Hepatocyte (in vitro differentiated cells): ENCODE measurements around the gene SLC66A2. TPM values are rescaled to one million over a fixed set of nuclear protein-coding genes. Genes with fewer than 3 reads are reported as not detected.

ENCODE experiments used
- DNase-seq: peaks from one replicate; pipeline ENCODE4 v3.0.0-alpha.2; 2016; ENCODE audit warnings: low spot score
- H2AFZ ChIP-seq: fragments of 200-600 bp; sonication (generic); 2 replicates; pipeline ENCODE4 v1.6.0; 2016; ENCODE audit warnings: antibody characterized with exemption, mild to moderate bottlenecking
- H3K27ac ChIP-seq: fragments of 200-600 bp; sonication (generic); 2 replicates; pipeline ENCODE4 v1.5.1; 2016; ENCODE audit warnings: mild to moderate bottlenecking
- H3K27me3 ChIP-seq: fragments of 200-600 bp; sonication (generic); 2 replicates; pipeline ENCODE4 v1.6.1; 2016
- H3K36me3 ChIP-seq: fragments of 200-600 bp; sonication (generic); replicated peaks from 2 replicates; pipeline ENCODE4 v1.5.1; 2016; ENCODE audit warnings: low read depth; ENCODE audit not compliant: insufficient read depth
- H3K4me1 ChIP-seq: fragments of 200-600 bp; sonication (generic); 2 replicates; pipeline ENCODE4 v1.5.1; 2016; ENCODE audit warnings: mild to moderate bottlenecking, moderate library complexity; ENCODE audit not compliant: insufficient read depth
- H3K4me2 ChIP-seq: fragments of 200-600 bp; sonication (generic); 2 replicates; pipeline ENCODE4 v1.6.0; 2016
- H3K4me3 ChIP-seq: fragments of 200-600 bp; sonication (generic); 2 replicates; pipeline ENCODE4 v1.5.1; 2016; ENCODE audit warnings: mild to moderate bottlenecking
- H3K79me2 ChIP-seq: fragments of 200-600 bp; sonication (generic); 2 replicates; pipeline ENCODE4 v1.6.0; 2017; ENCODE audit warnings: mild to moderate bottlenecking
- H3K9me2 ChIP-seq: fragments of 200-600 bp; sonication (generic); replicated peaks from 2 replicates; pipeline ENCODE4 v1.6.0; 2017; ENCODE audit warnings: mild to moderate bottlenecking; ENCODE audit not compliant: insufficient read depth
- H3K9me3 ChIP-seq: fragments of 200-600 bp; sonication (generic); 2 replicates; pipeline ENCODE4 v1.5.1; 2016; ENCODE audit warnings: low read depth, mild to moderate bottlenecking
- H4K20me1 ChIP-seq: fragments of 200-600 bp; sonication (generic); 2 replicates; pipeline ENCODE4 v1.6.0; 2016; ENCODE audit warnings: mild to moderate bottlenecking; ENCODE audit not compliant: insufficient read depth, poor library complexity, severe bottlenecking
- CTCF ChIP-seq: fragments of 200-600 bp; sonication (generic); IDR thresholded peaks from 2 replicates; pipeline ENCODE4 v1.5.1; 2016; ENCODE audit warnings: antibody characterized with exemption, mild to moderate bottlenecking; ENCODE audit not compliant: poor library complexity
- EZH2 ChIP-seq: fragments of 200-600 bp; sonication (generic); IDR thresholded peaks from 2 replicates; pipeline ENCODE4 v1.6.1; 2016; ENCODE audit warnings: antibody characterized with exemption, mild to moderate bottlenecking, borderline replicate concordance
- EZH2phosphoT487 ChIP-seq: fragments of 200-600 bp; sonication (generic); IDR thresholded peaks from one replicate; pipeline ENCODE4 v1.6.1; 2018; ENCODE audit warnings: antibody characterized with exemption, mild to moderate bottlenecking, low read depth, moderate library complexity; ENCODE audit not compliant: unreplicated experiment, severe bottlenecking
- WGBS: methylation state at CpG from one replicate; pipeline ENCODE4 v1.1.6; 2016; ENCODE audit warnings: low lambda C conversion rate; ENCODE audit errors: missing lambda C conversion rate; 5-methylcytosine and 5-hydroxymethylcytosine counted together
- polyA plus RNA-seq: library from polyadenylated mRNA; unstranded; fragments of >200 nt; fragmentation: Nextera tagmentation; extraction: Ambion mirVana; gene quantifications from 2 replicates; pipeline ENCODE4 v1.2.1, GENCODE V29; 2016
- total RNA-seq: library from RNA; depleted of rRNA; stranded (reverse); fragments of >200 nt; gene quantifications from 2 replicates; pipeline ENCODE4 v1.2.3, GENCODE V29; 2014

SLC66A2 gene
- total and polyA plus RNA-seq, 2 experiments from 2014 or later: 31.1 to 36.5 TPM

GRCh38 chr18:79875931-79876461, 75.5 kb downstream of the SLC66A2 start:
- DNase-seq: no peak
- Histone ChIP-seq H3K27ac (no peak overlapping the region), H3K4me1 (no peaks in the 10 kb centered on the region), H3K36me3 (no peaks in the 10 kb centered on the region), H3K9me2 (no peaks in the 10 kb centered on the region), H4K20me1 (no peaks in the 10 kb centered on the region), H2AFZ (no peak overlapping the region), H3K4me3 (no peak overlapping the region), H3K79me2 (no peaks in the 10 kb centered on the region), H3K9me3 (no peaks in the 10 kb centered on the region), H3K4me2 (no peak overlapping the region), H3K27me3 (no peaks in the 10 kb centered on the region)
- TF ChIP-seq EZH2 (no peak), EZH2phosphoT487 (no peak), CTCF (no peak)
- 96% methylated on average over 23 of the region's 23 CpGs for WGBS

GRCh38 chr18:79875531-79875919, 75.9 kb downstream of the SLC66A2 start:
- Histone ChIP-seq H3K9me2 (no peaks in the 10 kb centered on the region), H3K27ac (no peak overlapping the region), H3K9me3 (no peaks in the 10 kb centered on the region), H3K79me2 (no peaks in the 10 kb centered on the region), H3K4me1 (no peaks in the 10 kb centered on the region), H3K4me2 (no peak overlapping the region), H3K27me3 (no peaks in the 10 kb centered on the region), H2AFZ (no peak overlapping the region), H3K36me3 (no peaks in the 10 kb centered on the region), H3K4me3 (no peak overlapping the region), H4K20me1 (no peaks in the 10 kb centered on the region)
- TF ChIP-seq EZH2phosphoT487 (no peak), EZH2 (no peak), CTCF (no peak)
- 90% methylated on average over 15 of the region's 15 CpGs for WGBS
- DNase-seq: no peak

GRCh38 chr18:79874553-79875530, 76.6 kb downstream of the SLC66A2 start:
- Histone ChIP-seq H2AFZ (no peak overlapping the region), H3K27me3 (no peaks in the 10 kb centered on the region), H3K9me2 (no peaks in the 10 kb centered on the region), H3K4me3 (no peak overlapping the region), H4K20me1 (no peaks in the 10 kb centered on the region), H3K79me2 (no peaks in the 10 kb centered on the region), H3K4me1 (no peaks in the 10 kb centered on the region), H3K9me3 (no peaks in the 10 kb centered on the region), H3K4me2 (no peak overlapping the region), H3K36me3 (no peaks in the 10 kb centered on the region), H3K27ac (no peak overlapping the region)
- no peak for DNase-seq
- 88% methylated on average over 24 of the region's 24 CpGs for WGBS
- TF ChIP-seq EZH2phosphoT487: no peak
- no peak for TF ChIP-seq CTCF
- TF ChIP-seq EZH2: no peak
